Astrocyte of the spinal cord (primary cell): ENCODE data around the gene CEBPZ.
"Not testable (repeated sequence)": the region's sequence is repeated elsewhere in the genome, so short reads cannot be mapped to it uniquely, and the experiment has no call there.

ENCODE experiments used
- DNase-seq: peaks from one replicate; pipeline ENCODE4 v3.0.0; 2011; ENCODE audit warnings: low read depth, low spot score
- H3K4me3 ChIP-seq: 2 replicates; pipeline ENCODE4 v1.5.1; 2011; ENCODE audit warnings: low read depth, mild to moderate bottlenecking, low read length, moderate library complexity
- CTCF ChIP-seq: IDR thresholded peaks from 2 replicates; pipeline ENCODE4 v1.5.1; 2012; ENCODE audit warnings: low read depth, mild to moderate bottlenecking, low read length, inconsistent platforms
- in situ Hi-C: cut with HindIII; loops from 2 replicates; pipeline ENCODE4 v1.10.0; 2017; ENCODE audit warnings: low sequenced_read_pairs

The CEBPZ gene

GRCh38 chr2:37244017-37244416 is 12.6 kb upstream of the CEBPZ start:
- no peak for DNase-seq
- no peak for TF ChIP-seq CTCF

GRCh38 chr2:37243435-37243834 is 12.0 kb upstream of the CEBPZ start:
- in situ Hi-C loops = no loop called here
- no peak overlapping the region for H3K4me3 ChIP-seq
- DNase-seq = no peak
- TF ChIP-seq CTCF = no peak

More at GRCh38 chr2:37244017-37244416, 12.6 kb upstream of the CEBPZ start:
- in situ Hi-C loops = no loop called here
- no peak overlapping the region for H3K4me3 ChIP-seq

DNA sequence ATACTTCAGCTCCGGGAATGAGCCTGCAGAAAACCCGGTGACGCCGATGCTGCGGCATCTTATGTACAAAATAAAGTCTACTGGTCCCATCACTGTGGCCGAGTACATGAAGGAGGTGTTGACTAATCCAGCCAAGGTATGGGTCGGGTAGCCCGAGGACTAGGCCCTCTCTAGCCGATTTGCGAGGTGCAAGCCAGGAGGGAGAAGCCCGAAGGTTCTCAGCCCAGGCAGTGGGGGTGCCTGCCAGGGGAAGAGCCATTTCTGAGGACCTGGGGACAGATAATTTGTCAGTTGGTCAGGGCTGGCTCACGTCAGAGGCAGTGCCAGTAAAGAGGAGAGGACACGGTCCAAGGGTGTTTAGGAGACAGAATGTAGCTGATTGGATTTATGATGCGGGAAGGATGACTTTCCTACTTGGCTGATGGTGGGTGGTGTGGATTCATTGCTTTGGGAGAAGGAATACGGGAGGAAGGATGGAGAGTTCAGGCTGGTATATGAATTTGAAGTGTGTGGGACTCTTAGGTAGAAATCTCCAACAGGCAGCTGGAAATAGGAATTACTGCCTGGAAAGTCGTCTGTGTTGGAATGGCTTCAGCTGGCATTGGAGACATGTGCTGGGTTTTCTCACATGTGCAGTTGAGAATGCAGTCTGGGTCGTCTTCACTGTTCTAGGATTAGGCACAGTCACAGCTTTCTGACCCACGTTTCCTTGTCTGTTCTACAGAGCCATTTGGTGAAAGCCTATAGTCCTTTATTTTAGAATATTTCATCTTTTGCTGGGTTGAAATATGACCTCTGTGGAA is 936 bp upstream of the CEBPZ start:
- DNase-seq = peak; percentile 22
- H3K4me3 ChIP-seq = peak overlapping the region; percentile 91
- no peak for TF ChIP-seq CTCF
- in situ Hi-C loops = no loop called here

GRCh38 chr2:37230581-37230980 is 815 bp downstream of the CEBPZ start:
- DNase-seq = no peak
- peak overlapping the region; percentile 91 for H3K4me3 ChIP-seq
- TF ChIP-seq CTCF = no peak
- in situ Hi-C loops = no loop called here

DNA sequence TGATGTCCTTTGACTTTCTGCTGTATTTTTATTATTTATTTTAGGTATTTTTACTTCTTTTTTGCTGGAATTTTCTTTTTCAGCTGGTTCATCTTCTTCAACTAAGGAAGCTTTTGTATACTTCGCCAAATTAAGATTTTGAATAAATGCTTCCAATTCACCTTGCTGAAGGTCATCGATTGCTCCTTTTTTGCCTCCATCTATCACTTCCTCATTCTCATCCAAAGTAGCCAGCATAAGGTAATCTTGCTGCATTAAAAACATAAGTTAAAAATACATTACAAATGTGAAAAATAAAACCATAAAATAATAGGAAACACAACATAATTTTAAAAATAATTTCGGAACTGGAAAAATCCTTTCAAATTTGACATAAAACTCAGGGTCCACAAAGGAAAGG is 2.6 kb downstream of the CEBPZ start:
- H3K4me3 ChIP-seq = no peak overlapping the region
- in situ Hi-C loops = no loop called here
- no peak for DNase-seq
- TF ChIP-seq CTCF = no peak

GRCh38 chr2:37226863-37227262 is 4.5 kb downstream of the CEBPZ start:
- no peak for DNase-seq
- no peak for TF ChIP-seq CTCF
- H3K4me3 ChIP-seq = no peak overlapping the region
- in situ Hi-C loops = no loop called here

DNA sequence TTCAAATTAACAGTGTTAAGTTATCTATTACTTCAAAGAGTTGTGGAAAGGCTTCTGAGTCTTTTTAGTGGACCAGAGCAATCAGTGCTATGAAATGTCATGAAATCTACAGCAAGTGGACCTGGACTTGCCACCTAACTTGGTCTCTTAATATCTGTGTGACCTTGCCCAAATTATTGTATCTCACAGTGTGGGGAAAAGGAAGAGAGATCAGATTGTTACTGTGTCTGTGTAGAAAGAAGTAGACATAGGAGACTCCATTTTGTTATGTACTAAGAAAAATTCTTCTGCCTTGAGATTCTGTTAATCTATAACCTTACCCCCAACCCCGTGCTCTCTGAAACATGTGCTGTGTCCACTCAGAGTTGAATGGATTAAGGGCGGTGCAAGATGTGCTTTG is 6.3 kb downstream of the CEBPZ start:
- H3K4me3 ChIP-seq, in situ Hi-C loops, DNase-seq: not testable (repeated sequence)
